Left hindlimb (tissue), 1 donor: ENCODE measurements around the gene ZNF420.

Source experiments
- DNase-seq: peaks from one replicate; pipeline ENCODE4 v3.0.0-alpha.2; 2018

The ZNF420 gene

GRCh38 chr19:37160153-37160552 lies 81.9 kb downstream of the ZNF420 start:
- no peak for DNase-seq

- DNase-seq = no peak
These were observed 87.4 kb downstream of the ZNF420 start for GRCh38 chr19:37165635-37166034.

- DNase-seq = peak; percentile 94
These were observed 94.4 kb downstream of the ZNF420 start, which contains the start of gene ZNF585A for GRCh38 chr19:37172368-37173366. ZNF585A (minus strand) TSS chr19:37172695; CDS start chr19:37169910, 2,785 bp downstream.
